Measurements from ENCODE around the gene INSYN2B.

Gene INSYN2B

GRCh38 chr5:169881702-169882303, 98.5 kb downstream of the INSYN2B start:
- no peak for DNase-seq

GRCh38 chr5:169880785-169881184, 99.5 kb downstream of the INSYN2B start:
- DNase-seq: no peak

GRCh38 chr5:169880012-169880663, 100.2 kb downstream of the INSYN2B start:
- no peak for DNase-seq

- DNase-seq: no peak
Measured at GRCh38 chr5:169876386-169876785, 103.9 kb downstream of the INSYN2B start.

GRCh38 chr5:169875731-169876130, 104.6 kb downstream of the INSYN2B start:
- no peak for DNase-seq

GRCh38 chr5:169875091-169875728, 105.1 kb downstream of the INSYN2B start:
- DNase-seq: no peak

- no peak for DNase-seq
Measured at GRCh38 chr5:169874621-169875020, 105.7 kb downstream of the INSYN2B start.

GRCh38 chr5:169873642-169874041, 106.7 kb downstream of the INSYN2B start:
- DNase-seq: no peak

GRCh38 chr5:169871826-169872490, 108.3 kb downstream of the INSYN2B start:
- DNase-seq: no peak

- DNase-seq: no peak
Measured at GRCh38 chr5:169870211-169870610, 110.1 kb downstream of the INSYN2B start.

GRCh38 chr5:169869066-169869465, 111.2 kb downstream of the INSYN2B start:
- no peak for DNase-seq

GRCh38 chr5:169867347-169867746, 112.9 kb downstream of the INSYN2B start:
- DNase-seq: no peak

- DNase-seq: no peak
Measured at GRCh38 chr5:169864483-169864882, 115.8 kb downstream of the INSYN2B start.

GRCh38 chr5:169862391-169862811, 117.9 kb downstream of the INSYN2B start:
- no peak for DNase-seq

GRCh38 chr5:169861934-169862333, 118.4 kb downstream of the INSYN2B start:
- no peak for DNase-seq

GRCh38 chr5:169861433-169861832, 118.9 kb downstream of the INSYN2B start:
- DNase-seq: no peak

GRCh38 chr5:169860585-169860984, 119.7 kb downstream of the INSYN2B start:
- DNase-seq: no peak

- no peak for DNase-seq
Measured at GRCh38 chr5:169856571-169856970, 123.7 kb downstream of the INSYN2B start.

- no peak for DNase-seq
Measured at GRCh38 chr5:169851321-169851850, 128.9 kb downstream of the INSYN2B start.

GRCh38 chr5:169850409-169850808, 129.9 kb downstream of the INSYN2B start:
- no peak for DNase-seq

GRCh38 chr5:169848792-169849191, 131.5 kb downstream of the INSYN2B start:
- no peak for DNase-seq

- no peak for DNase-seq
Measured at GRCh38 chr5:169848271-169848670, 132.0 kb downstream of the INSYN2B start.

- no peak for DNase-seq
Measured at GRCh38 chr5:169847519-169847918, 132.8 kb downstream of the INSYN2B start.

- no peak for DNase-seq
Measured at GRCh38 chr5:169842699-169843098, 137.6 kb downstream of the INSYN2B start.

All from SHP77 (cell line).